Neuronal stem cell (in vitro differentiated cells): Measurements from ENCODE around the gene RAMP2.

Experiments used
- DNase-seq: peaks from one replicate; pipeline ENCODE4 v3.0.0-alpha.2; 2013; ENCODE audit warnings: low spot score
- H2AFZ ChIP-seq: one replicate; pipeline ENCODE4 v1.6.1; 2013; ENCODE audit warnings: mild to moderate bottlenecking, low read length, inconsistent platforms
- H2AK5ac ChIP-seq: 2 replicates; pipeline ENCODE4 v1.6.1; 2013; ENCODE audit warnings: low read depth, mild to moderate bottlenecking, inconsistent platforms, low read length, moderate library complexity, mixed read lengths
- H2BK120ac ChIP-seq: 2 replicates; pipeline ENCODE4 v1.6.1; 2013; ENCODE audit warnings: low read depth, mild to moderate bottlenecking, inconsistent platforms, low read length, moderate library complexity, mixed read lengths
- H2BK12ac ChIP-seq: one replicate; pipeline ENCODE4 v1.6.1; 2013; ENCODE audit warnings: low read length, inconsistent platforms
- H2BK15ac ChIP-seq: 2 replicates; pipeline ENCODE4 v1.6.1; 2013; ENCODE audit warnings: mild to moderate bottlenecking, low read length, inconsistent platforms, mixed read lengths
- H2BK5ac ChIP-seq: one replicate; pipeline ENCODE4 v1.6.1; 2013; ENCODE audit warnings: inconsistent platforms, mild to moderate bottlenecking, low read length, moderate library complexity
- H3K14ac ChIP-seq: one replicate; pipeline ENCODE4 v1.6.1; 2013; ENCODE audit warnings: low read length, inconsistent platforms
- H3K18ac ChIP-seq: 2 replicates; pipeline ENCODE4 v1.6.1; 2013; ENCODE audit warnings: low read length, inconsistent platforms
- H3K23ac ChIP-seq: 2 replicates; pipeline ENCODE4 v1.6.1; 2013; ENCODE audit warnings: low read depth, mild to moderate bottlenecking, mixed read lengths, low read length, inconsistent platforms; ENCODE audit not compliant: poor library complexity
- H3K27ac ChIP-seq: replicated peaks from 3 replicates; pipeline ENCODE4 v1.5.1; 2013; ENCODE audit warnings: low read length, inconsistent platforms
- H3K27me3 ChIP-seq, 3 experiments: 2 replicates each; pipeline ENCODE4 v1.6.1; 2013; ENCODE audit warnings: low read length in 3 of 3, mild to moderate bottlenecking in 2 of 3, inconsistent platforms in 1 of 3, low read depth in 1 of 3, mixed read lengths in 1 of 3, moderate library complexity in 1 of 3; ENCODE audit not compliant: control insufficient read depth in 3 of 3, insufficient read depth in 3 of 3
- H3K36me3 ChIP-seq, 2 donors: replicated peaks in 1 of 2; 2 replicates each; pipeline ENCODE4 v1.6.1; 2013; ENCODE audit warnings: low read length in 2 of 2; ENCODE audit not compliant: control insufficient read depth in 2 of 2, insufficient read depth in 2 of 2
- H3K4ac ChIP-seq: 2 replicates; pipeline ENCODE4 v1.6.1; 2013; ENCODE audit warnings: inconsistent platforms, mild to moderate bottlenecking, low read length, moderate library complexity
- H3K4me1 ChIP-seq, 2 donors: 1 replicate in 1 of 2; 2 replicates in 1 of 2; pipeline ENCODE4 v1.6.1; 2013; ENCODE audit warnings: low read length in 2 of 2, low read depth in 1 of 2; ENCODE audit not compliant: control insufficient read depth in 2 of 2, insufficient read depth in 1 of 2
- H3K4me2 ChIP-seq: one replicate; pipeline ENCODE4 v1.6.1; 2013; ENCODE audit warnings: mild to moderate bottlenecking, low read length, inconsistent platforms; ENCODE audit not compliant: insufficient read depth, poor library complexity, severe bottlenecking
- H3K4me3 ChIP-seq, 2 donors: 2 replicates each; pipeline ENCODE4 v1.5.1; 2013; ENCODE audit warnings: low read length in 2 of 2, mild to moderate bottlenecking in 2 of 2, inconsistent platforms in 1 of 2, moderate library complexity in 1 of 2
- H3K79me1 ChIP-seq: one replicate; pipeline ENCODE4 v1.6.1; 2013; ENCODE audit warnings: low read depth, mild to moderate bottlenecking, inconsistent platforms, low read length, moderate library complexity
- H3K9ac ChIP-seq: one replicate; pipeline ENCODE4 v1.6.1; 2013; ENCODE audit warnings: mild to moderate bottlenecking, low read depth, low read length, inconsistent platforms; ENCODE audit not compliant: poor library complexity
- H3K9me3 ChIP-seq, 2 donors: replicated peaks in 1 of 2; 2 replicates each; pipeline versions ENCODE3 to v1.6.1; 2013; ENCODE audit warnings: low read length in 2 of 2, mild to moderate bottlenecking in 2 of 2, inconsistent platforms in 1 of 2, low read depth in 1 of 2, mixed read lengths in 1 of 2, moderate library complexity in 1 of 2; ENCODE audit not compliant: control insufficient read depth in 2 of 2, insufficient read depth in 1 of 2
- H4K8ac ChIP-seq: one replicate; pipeline ENCODE4 v1.6.1; 2013; ENCODE audit warnings: low read depth, mild to moderate bottlenecking, inconsistent platforms, low read length, moderate library complexity
- H4K91ac ChIP-seq: one replicate; pipeline ENCODE4 v1.6.1; 2013; ENCODE audit warnings: low read length, low read depth, mild to moderate bottlenecking, inconsistent platforms; ENCODE audit not compliant: poor library complexity
- WGBS, 2 donors: extraction: QIAGEN DNeasy Blood & Tissue Kit; methylation state at CpG; one replicate each; pipeline ENCODE4 v1.1.7; 2013; ENCODE audit warnings: missing lambda C conversion rate in 2 of 2, mixed read lengths in 1 of 2; ENCODE audit not compliant: insufficient read length in 2 of 2, insufficient replicate concordance in 1 of 2; ENCODE audit errors: extremely low coverage in 2 of 2; 5-methylcytosine and 5-hydroxymethylcytosine counted together

RAMP2 gene

GRCh38 chr17:42775534-42776098 lies 14.6 kb downstream of the RAMP2 start:
- H3K9me3 ChIP-seq: no peaks in the 10 kb centered on the region
- H3K23ac ChIP-seq: no peak overlapping the region
- no peak overlapping the region for H2AFZ ChIP-seq
- no peak for DNase-seq
- H3K4ac ChIP-seq: no peak overlapping the region
- H3K14ac ChIP-seq: no peak overlapping the region
- peaks cover 7 to 8% of the 10 kb centered on the region in 2 donors for H3K4me1 ChIP-seq
- WGBS, 2 donors: no CpG with 5 or more reads among the region's 3 CpGs
- H2BK15ac ChIP-seq: no peak overlapping the region
- no peak overlapping the region for H4K8ac ChIP-seq
- H4K91ac ChIP-seq: no peak overlapping the region
- H3K36me3 ChIP-seq: peaks cover 19 to 57% of the 10 kb centered on the region in 2 donors
- no peak overlapping the region for H3K9ac ChIP-seq
- H3K4me2 ChIP-seq: no peak overlapping the region
- H2BK5ac ChIP-seq: no peak overlapping the region
- no peak overlapping the region for H3K18ac ChIP-seq
- no peak overlapping the region for H2AK5ac ChIP-seq
- no peak overlapping the region for H3K27ac ChIP-seq
- H2BK12ac ChIP-seq: no peak overlapping the region
- H2BK120ac ChIP-seq: no peak overlapping the region
- peaks cover 4% of the 10 kb centered on the region for H3K79me1 ChIP-seq
- no peak overlapping the region for H3K4me3 ChIP-seq
- H3K27me3 ChIP-seq: peaks cover 0 to under 1% (median 0%) of the 10 kb centered on the region in 3 experiments

GRCh38 chr17:42778570-42778969 lies 17.5 kb downstream of the RAMP2 start:
- Histone ChIP-seq H3K4ac (no peak overlapping the region), H3K79me1 (peaks cover 1% of the 10 kb centered on the region), H2AK5ac (no peak overlapping the region), H3K14ac (no peak overlapping the region), H3K4me2 (no peak overlapping the region), H3K27me3 (peaks cover 0 to 23% (median 8%) of the 10 kb centered on the region in 3 experiments), H3K9me3 (no peaks in the 10 kb centered on the region), H2BK120ac (no peak overlapping the region), H3K27ac (no peak overlapping the region), H3K9ac (no peak overlapping the region), H3K23ac (no peak overlapping the region), H3K4me1 (peaks cover 4 to 12% of the 10 kb centered on the region in 2 donors), H4K8ac (no peak overlapping the region), H2AFZ (no peak overlapping the region), H2BK15ac (no peak overlapping the region), H4K91ac (no peak overlapping the region), H3K18ac (no peak overlapping the region), H2BK12ac (no peak overlapping the region), H3K36me3 (peaks cover 19 to 57% of the 10 kb centered on the region in 2 donors), H2BK5ac (no peak overlapping the region), H3K4me3 (no peak overlapping the region)
- no CpG with 5 or more reads among the region's 5 CpGs for WGBS, 2 donors
- DNase-seq: no peak

GRCh38 chr17:42779304-42779935 lies 18.4 kb downstream of the RAMP2 start:
- Histone ChIP-seq H4K91ac (no peak overlapping the region), H2BK15ac (no peak overlapping the region), H3K4me1 (peaks cover 0 to 9% of the 10 kb centered on the region in 2 donors), H3K27ac (no peak overlapping the region), H4K8ac (no peak overlapping the region), H3K27me3 (peaks cover 0 to 23% (median 8%) of the 10 kb centered on the region in 3 experiments), H3K4me3 (peak overlapping the region in 1 of 2 donors; percentile 37), H3K4me2 (no peak overlapping the region), H2BK120ac (no peak overlapping the region), H3K18ac (no peak overlapping the region), H3K36me3 (peaks cover 19 to 55% of the 10 kb centered on the region in 2 donors), H2BK5ac (no peak overlapping the region), H2AK5ac (no peak overlapping the region), H2BK12ac (no peak overlapping the region), H3K79me1 (no peaks in the 10 kb centered on the region), H3K9me3 (no peaks in the 10 kb centered on the region), H2AFZ (no peak overlapping the region), H3K4ac (no peak overlapping the region), H3K9ac (no peak overlapping the region), H3K23ac (no peak overlapping the region), H3K14ac (no peak overlapping the region)
- WGBS, 2 donors: no CpG with 5 or more reads among the region's 3 CpGs
- no peak for DNase-seq
